OCI-LY7 (cell line): ENCODE data around the gene PNLDC1. TPM values are rescaled to one million over a fixed set of nuclear protein-coding genes. Genes with fewer than 3 reads are reported as not detected.
"Not testable (repeated sequence)": the region's sequence is repeated elsewhere in the genome, so short reads cannot be mapped to it uniquely, and the experiment has no call there.

Source experiments
- BruUV-seq: library from RNA; stranded (reverse); fragments of 400-500 nt; replicated peaks from 2 replicates; lab custom pipeline; 2021; lab: Mats Ljungman, UMichigan
- CTCF ChIA-PET: fragments of 300-600 bp; sonication (Branson Sonifier 250); formaldehyde crosslinking; loops from one replicate; lab custom pipeline; 2022; ENCODE audit warnings: antibody characterized with exemption; ENCODE audit not compliant: unreplicated experiment; lab: Charles Lee
- POLR2A ChIA-PET: fragments of 300-600 bp; sonication (Branson Sonifier 250); formaldehyde crosslinking; loops from one replicate; lab custom pipeline; 2022; ENCODE audit warnings: antibody characterized with exemption; lab: Charles Lee
- DNase-seq: peaks from one replicate; pipeline ENCODE4 v3.0.0-alpha.2; 2015; ENCODE audit warnings: low spot score
- H2AFZ ChIP-seq: fragments of 200-600 bp; sonication (generic), shearing (Covaris generic); 2 replicates; pipeline ENCODE4 v1.6.1; 2014; ENCODE audit warnings: mild to moderate bottlenecking, antibody characterized with exemption, low read length, moderate library complexity
- H3K27ac ChIP-seq: fragments of 200-600 bp; sonication (generic); 2 replicates; pipeline ENCODE4 v1.5.1; 2014; ENCODE audit warnings: mixed run types, low read depth, mild to moderate bottlenecking, moderate library complexity, low read length, inconsistent platforms; ENCODE audit not compliant: poor library complexity, severe bottlenecking
- H3K36me3 ChIP-seq: fragments of 200-600 bp; sonication (generic); 2 replicates; pipeline ENCODE4 v1.6.1; 2014; ENCODE audit warnings: mild to moderate bottlenecking, antibody characterized with exemption, low read length, moderate library complexity, mixed read lengths; ENCODE audit not compliant: insufficient read depth
- H3K4me1 ChIP-seq: fragments of 200-600 bp; sonication (generic); 2 replicates; pipeline ENCODE4 v1.5.1; 2014; ENCODE audit warnings: mild to moderate bottlenecking, low read length; ENCODE audit not compliant: insufficient read depth, poor library complexity, severe bottlenecking
- H3K4me2 ChIP-seq: fragments of 200-600 bp; sonication (generic); 2 replicates; pipeline ENCODE4 v1.6.1; 2014; ENCODE audit warnings: mild to moderate bottlenecking, low read length
- H3K4me3 ChIP-seq: fragments of 200-600 bp; sonication (generic); 2 replicates; pipeline ENCODE4 v1.5.1; 2014; ENCODE audit warnings: mild to moderate bottlenecking, low read depth, low read length; ENCODE audit not compliant: poor library complexity, severe bottlenecking
- H3K79me2 ChIP-seq: fragments of 200-600 bp; sonication (generic); 2 replicates; pipeline ENCODE4 v1.6.1; 2016; ENCODE audit warnings: low read depth, mild to moderate bottlenecking, low read length, moderate library complexity, mixed read lengths; ENCODE audit not compliant: insufficient read depth
- H3K9me2 ChIP-seq: fragments of 200-600 bp; sonication (generic); 2 replicates; pipeline ENCODE4 v1.6.1; 2016; ENCODE audit warnings: mild to moderate bottlenecking, low read length, mixed read lengths; ENCODE audit not compliant: insufficient read depth
- H3K9me3 ChIP-seq: fragments of 200-600 bp; sonication (generic); 2 replicates; pipeline ENCODE4 v1.6.1; 2014; ENCODE audit warnings: mild to moderate bottlenecking, mixed run types, low read length, mixed read lengths
- H4K20me1 ChIP-seq: fragments of 200-600 bp; sonication (generic); 2 replicates; pipeline ENCODE4 v1.6.1; 2014; ENCODE audit warnings: mild to moderate bottlenecking, antibody characterized with exemption, low read length, moderate library complexity, mixed read lengths; ENCODE audit not compliant: insufficient read depth
- CTCF ChIP-seq: fragments of 200-600 bp; sonication (generic); conservative IDR thresholded peaks from 2 replicates; pipeline ENCODE4 v1.5.1; 2014; ENCODE audit warnings: mild to moderate bottlenecking, antibody characterized with exemption, low read length, moderate library complexity, mixed read lengths
- EZH2phosphoT487 ChIP-seq: fragments of 200-600 bp; sonication (generic); IDR thresholded peaks from 2 replicates; pipeline ENCODE4 v1.6.1; 2018; ENCODE audit warnings: low read depth, borderline replicate concordance, mild to moderate bottlenecking, mixed run types, antibody characterized with exemption, low read length, moderate library complexity, mixed read lengths
- intact Hi-C: fragments of 100-400 bp; cut with micrococcal nuclease; formaldehyde crosslinking; loops from one replicate; pipeline ENCODE4 v1.10.0; 2022; ENCODE audit not compliant: unreplicated experiment
- total RNA-seq, 2 experiments: library from RNA; depleted of rRNA in 1 of 2; stranded (reverse); fragments of >200 nt in 1 of 2; shearing (Covaris generic) in 1 of 2; gene quantifications; 2 replicates each; pipeline ENCODE4 v1.2.3, GENCODE V29; 2014 to 2022

Gene PNLDC1
- total RNA-seq, 2 experiments from 2014 or later, result not detected

DNA sequence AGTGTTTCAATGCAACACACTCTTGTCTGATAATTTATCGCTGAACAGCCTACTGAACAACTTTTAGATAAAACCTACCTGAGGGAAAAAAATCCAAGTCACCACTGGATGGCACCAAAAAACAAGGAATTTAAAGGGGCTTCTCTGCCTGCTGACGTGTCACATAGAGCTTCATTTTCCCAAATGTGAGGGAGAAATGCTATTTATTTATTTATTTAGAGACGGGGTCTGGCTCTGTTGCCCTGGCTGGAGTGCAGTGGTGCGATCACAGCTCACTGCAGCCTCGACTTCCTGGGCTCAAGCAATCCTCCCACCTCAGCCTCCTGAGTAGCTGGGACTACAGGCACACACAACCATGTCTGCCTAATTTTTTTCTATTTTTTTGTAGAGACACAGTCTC is 63.3 kb downstream of the PNLDC1 start:
- not testable (repeated sequence) for H3K4me2 ChIP-seq, H3K9me2 ChIP-seq, H4K20me1 ChIP-seq, H3K79me2 ChIP-seq, H2AFZ ChIP-seq, H3K36me3 ChIP-seq, H3K27ac ChIP-seq, H3K4me1 ChIP-seq, H3K4me3 ChIP-seq, BruUV-seq, H3K9me3 ChIP-seq
- ChIA-PET POLR2A (interaction anchor here (0.7 kb wide), 1 partner anchor 949 kb away, joined by 4 read pairs; no protein-coding TSS in a partner anchor), CTCF (interaction anchor here (1.3 kb wide), 1 partner anchor 592 kb away, joined by 3 read pairs; no protein-coding TSS in a partner anchor)
- DNase-seq, result peak; percentile 55
- TF ChIP-seq CTCF, result peak; percentile 74
- intact Hi-C loops, result loop anchor here (1.0 to 5.0 kb wide), 3 partner anchors 79 to 593 kb away; no protein-coding TSS in a partner anchor

GRCh38 chr6:159865226-159865920 is 65.3 kb downstream of the PNLDC1 start:
- Histone ChIP-seq H3K4me3 (no peak overlapping the region), H3K79me2 (no peaks in the 10 kb centered on the region), H3K4me2 (no peak overlapping the region), H2AFZ (no peak overlapping the region), H3K4me1 (peaks cover 8% of the 10 kb centered on the region), H3K9me3 (no peaks in the 10 kb centered on the region), H3K36me3 (no peaks in the 10 kb centered on the region), H3K9me2 (no peaks in the 10 kb centered on the region), H4K20me1 (no peaks in the 10 kb centered on the region), H3K27ac (no peak overlapping the region)
- intact Hi-C loops, result no loop called here
- DNase-seq, result no peak
- BruUV-seq, result no TSS peak
- no peak for TF ChIP-seq EZH2phosphoT487
- no peak for TF ChIP-seq CTCF
- ChIA-PET POLR2A (interaction anchor here (0.6 kb wide), 1 partner anchor 583 kb away, joined by 3 read pairs; no protein-coding TSS in a partner anchor), CTCF (no interaction called here)
